ENCODE data around the gene ANTXRL. TPM values are rescaled to one million over a fixed set of nuclear protein-coding genes. Genes with fewer than 3 reads are reported as not detected.
A peak's percentile ranks its signal among the peaks of the same experiment; 100 is the strongest.
"Not testable (repeated sequence)": the region's sequence is repeated elsewhere in the genome, so short reads cannot be mapped to it uniquely, and the experiment has no call there.

Gene ANTXRL
- total RNA-seq, 1 experiment from 2014 or later = not detected

DNA sequence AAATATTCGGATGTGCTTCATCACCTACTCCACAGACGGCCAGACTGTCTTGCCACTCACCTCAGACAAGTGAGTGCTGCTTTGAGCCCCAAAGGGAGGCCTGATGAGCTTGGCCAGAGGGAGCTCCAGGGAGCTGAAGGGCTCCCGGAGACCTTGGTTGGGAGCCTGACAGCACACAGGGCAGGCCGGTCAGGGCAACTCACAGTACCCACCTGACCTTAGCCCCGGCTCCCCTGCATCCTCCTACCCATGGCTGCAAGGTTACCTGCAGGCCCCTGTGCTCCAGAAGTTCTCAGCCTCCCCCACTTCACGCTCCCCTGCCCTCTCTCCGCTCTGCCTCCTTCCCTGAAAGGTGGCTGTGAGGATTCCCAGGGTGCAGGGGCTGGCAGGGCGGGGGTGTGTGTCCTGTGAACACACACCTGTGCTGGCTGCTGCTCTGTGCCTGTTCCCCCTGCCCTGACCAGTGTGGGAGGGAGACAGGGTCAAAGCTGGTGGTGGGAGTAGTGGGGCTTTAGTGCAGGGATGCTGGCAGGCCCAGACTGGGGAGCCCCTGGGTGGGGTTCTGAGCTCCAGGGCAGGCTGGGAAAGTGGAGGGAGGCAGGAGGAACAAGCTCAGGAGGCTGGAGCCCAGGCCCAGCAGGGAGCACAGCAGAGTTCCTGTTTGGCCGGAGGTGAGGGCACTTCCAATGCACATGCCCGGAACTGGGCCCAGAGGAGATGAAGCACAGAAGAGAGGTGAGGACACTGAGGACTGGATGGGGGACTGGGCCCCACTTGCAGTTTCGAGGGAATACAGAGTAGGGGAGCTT is 7.2 kb downstream of the ANTXRL start:
- Mint-ChIP-seq H3K27me3 (ENCODE audit: insufficient read depth, unreplicated experiment) (peaks cover 11% of the 10 kb centered on the region), H3K4me3 (ENCODE audit: unreplicated experiment) (no peak overlapping the region), H3K27ac (ENCODE audit: low read depth, unreplicated experiment) (no peak overlapping the region), H3K4me1 (ENCODE audit: insufficient read depth, unreplicated experiment) (no peaks in the 10 kb centered on the region), H3K36me3 (ENCODE audit: insufficient read depth, unreplicated experiment) (no peaks in the 10 kb centered on the region), H3K9me3 (ENCODE audit: unreplicated experiment) (no peaks in the 10 kb centered on the region)
- BruUV-seq (replicated peaks) = no TSS peak
- peak; percentile 53 for DNase-seq (ENCODE audit: unreplicated experiment)
- POLR2A ChIA-PET = no interaction called here
- CTCF ChIA-PET = no interaction called here
- intact Hi-C loops (cut with micrococcal nuclease) = no loop called here
- TF ChIP-seq CTCF (IDR thresholded peaks at IDR 0.05; ENCODE audit: unreplicated experiment) = peak; percentile 22

DNA sequence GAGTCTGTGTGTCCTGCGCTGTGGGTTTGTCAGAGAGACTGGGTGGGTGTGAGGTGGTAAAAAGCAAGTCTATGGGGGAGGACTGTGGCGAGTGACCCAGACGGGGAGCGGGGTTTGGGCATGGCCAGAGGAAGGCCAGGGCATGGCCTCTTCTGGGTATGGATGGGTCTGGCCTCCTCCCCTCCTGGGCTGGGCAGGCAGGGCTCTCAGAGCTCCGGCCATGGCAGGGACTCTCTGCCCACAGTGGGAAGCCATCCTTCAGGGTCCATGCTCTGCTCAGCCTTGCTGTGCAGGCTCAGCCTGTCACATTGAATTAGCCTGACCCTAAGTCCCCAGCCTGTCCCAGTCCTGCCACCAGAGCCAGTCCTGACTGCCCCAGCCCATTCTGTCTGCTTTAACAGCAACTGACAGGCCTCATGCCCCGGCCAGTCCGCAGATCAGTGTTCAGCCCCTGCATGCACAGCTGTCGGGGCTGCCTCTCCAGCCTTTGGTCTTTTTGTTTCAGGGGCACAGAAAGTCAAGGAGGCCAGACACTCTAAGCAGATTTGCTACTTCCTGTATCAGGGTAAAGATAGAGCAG is 7.9 kb downstream of the ANTXRL start:
- no peaks in the 10 kb centered on the region for H3K36me3 Mint-ChIP-seq (ENCODE audit: insufficient read depth, unreplicated experiment)
- ChIA-PET POLR2A (no interaction called here), CTCF (no interaction called here)
- H3K27me3 Mint-ChIP-seq (ENCODE audit: insufficient read depth, unreplicated experiment) = peaks cover 11% of the 10 kb centered on the region
- no peaks in the 10 kb centered on the region for H3K4me1 Mint-ChIP-seq (ENCODE audit: insufficient read depth, unreplicated experiment)
- intact Hi-C loops (cut with micrococcal nuclease) = no loop called here
- no peaks in the 10 kb centered on the region for H3K9me3 Mint-ChIP-seq (ENCODE audit: unreplicated experiment)
- BruUV-seq (replicated peaks) = no TSS peak
- TF ChIP-seq CTCF (IDR thresholded peaks at IDR 0.05; ENCODE audit: unreplicated experiment) = no peak
- no peak for DNase-seq (ENCODE audit: unreplicated experiment)
- H3K4me3 Mint-ChIP-seq (ENCODE audit: unreplicated experiment) = no peak overlapping the region
- no peak overlapping the region for H3K27ac Mint-ChIP-seq (ENCODE audit: low read depth, unreplicated experiment)

- H3K4me3 Mint-ChIP-seq (ENCODE audit: unreplicated experiment); DNase-seq (ENCODE audit: unreplicated experiment); H3K27ac Mint-ChIP-seq (ENCODE audit: low read depth, unreplicated experiment); H3K4me1 Mint-ChIP-seq (ENCODE audit: insufficient read depth, unreplicated experiment); BruUV-seq (replicated peaks); H3K36me3 Mint-ChIP-seq (ENCODE audit: insufficient read depth, unreplicated experiment); H3K9me3 Mint-ChIP-seq (ENCODE audit: unreplicated experiment); POLR2A ChIA-PET; CTCF ChIA-PET; intact Hi-C loops (cut with micrococcal nuclease): not testable (repeated sequence)
- H3K27me3 Mint-ChIP-seq (ENCODE audit: insufficient read depth, unreplicated experiment) = peaks cover 11% of the 10 kb centered on the region
These were observed 8.7 kb downstream of the ANTXRL start for GRCh38 chr10:46295350-46296010.

DNA sequence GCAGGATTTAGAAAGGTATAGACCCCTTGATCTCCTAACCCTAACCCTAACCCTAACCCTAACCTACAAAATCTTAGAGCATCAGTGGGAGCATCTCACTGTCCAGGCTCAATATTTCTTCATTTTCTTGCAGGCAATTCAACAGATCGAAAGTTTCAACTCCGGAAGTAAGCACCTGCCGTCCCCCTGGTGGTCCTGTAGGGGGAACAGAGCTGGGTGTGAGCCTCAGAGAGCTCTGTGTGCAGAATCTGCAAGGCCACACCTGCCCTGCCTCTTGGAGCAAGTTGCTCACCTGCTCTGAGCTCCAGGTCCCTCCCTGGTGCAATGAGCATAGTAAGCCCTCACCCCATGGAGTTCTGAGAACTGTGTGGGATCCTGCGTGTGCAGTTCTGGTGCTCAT is 9.3 kb downstream of the ANTXRL start:
- H3K36me3 Mint-ChIP-seq (ENCODE audit: insufficient read depth, unreplicated experiment); intact Hi-C loops (cut with micrococcal nuclease); POLR2A ChIA-PET; CTCF ChIA-PET; H3K9me3 Mint-ChIP-seq (ENCODE audit: unreplicated experiment); H3K27ac Mint-ChIP-seq (ENCODE audit: low read depth, unreplicated experiment); BruUV-seq (replicated peaks); H3K4me1 Mint-ChIP-seq (ENCODE audit: insufficient read depth, unreplicated experiment); DNase-seq (ENCODE audit: unreplicated experiment); H3K4me3 Mint-ChIP-seq (ENCODE audit: unreplicated experiment): not testable (repeated sequence)
- H3K27me3 Mint-ChIP-seq (ENCODE audit: insufficient read depth, unreplicated experiment) = peaks cover 11% of the 10 kb centered on the region

- BruUV-seq (replicated peaks) = no TSS peak
- no peak overlapping the region for H3K4me3 Mint-ChIP-seq (ENCODE audit: unreplicated experiment)
- intact Hi-C loops (cut with micrococcal nuclease) = no loop called here
- ChIA-PET POLR2A (no interaction called here), CTCF (no interaction called here)
- H3K27me3 Mint-ChIP-seq (ENCODE audit: insufficient read depth, unreplicated experiment) = peaks cover 11% of the 10 kb centered on the region
- no peaks in the 10 kb centered on the region for H3K9me3 Mint-ChIP-seq (ENCODE audit: unreplicated experiment)
- no peaks in the 10 kb centered on the region for H3K4me1 Mint-ChIP-seq (ENCODE audit: insufficient read depth, unreplicated experiment)
- no peak overlapping the region for H3K27ac Mint-ChIP-seq (ENCODE audit: low read depth, unreplicated experiment)
- no peak for DNase-seq (ENCODE audit: unreplicated experiment)
- no peaks in the 10 kb centered on the region for H3K36me3 Mint-ChIP-seq (ENCODE audit: insufficient read depth, unreplicated experiment)
- TF ChIP-seq CTCF (IDR thresholded peaks at IDR 0.05; ENCODE audit: unreplicated experiment) = no peak
These were observed 9.9 kb downstream of the ANTXRL start for GRCh38 chr10:46296641-46297141.

Measured in MCF 10A (cell line).